K562 (cell line): ENCODE results near the gene SFXN2. TPM values are rescaled to one million over a fixed set of nuclear protein-coding genes. Genes with fewer than 3 reads are reported as not detected.

Experiments used
- ARID3B ChIP-seq: fragments of 250-450 bp; sonication (Bioruptor Pico); IDR thresholded peaks from 2 replicates; pipeline ENCODE4 v1.4.0; 2020; ENCODE audit warnings: borderline replicate concordance
- CEBPB ChIP-seq: fragments of 450-650 bp; IDR thresholded peaks from 2 replicates; pipeline ENCODE4 v1.6.1; 2016; ENCODE audit warnings: missing genetic modification characterization, missing compliant biosample characterization
- HCFC1 ChIP-seq: IDR thresholded peaks from 2 replicates; pipeline ENCODE4 v1.6.1; 2012; ENCODE audit warnings: low read depth, low read length, improper control_type of control experiment
- HSF4 ChIP-seq: fragments of 250-450 bp; sonication (Bioruptor Pico); IDR thresholded peaks from 2 replicates; pipeline ENCODE4 v2.1.2; 2022; ENCODE audit warnings: mild to moderate bottlenecking, moderate library complexity, borderline replicate concordance
- MED1 ChIP-seq: sonication (generic); formaldehyde crosslinking; IDR thresholded peaks from 2 replicates; pipeline ENCODE4 v1.8.1; 2023; ENCODE audit warnings: missing genetic modification reagents, borderline replicate concordance
- NFRKB ChIP-seq: fragments of 450-650 bp; IDR thresholded peaks from 2 replicates; pipeline ENCODE4 v1.6.1; 2016; ENCODE audit warnings: low read depth
- SNRNP70 ChIP-seq: fragments of 200-400 bp; formaldehyde crosslinking; optimal IDR thresholded peaks from 2 replicates; pipeline ENCODE3; 2017; ENCODE audit warnings: low read depth, low read length
- ZNF75A ChIP-seq: fragments of 450-650 bp; formaldehyde crosslinking; IDR thresholded peaks from 2 replicates; pipeline ENCODE4 v1.4.0; 2020; ENCODE audit warnings: mild to moderate bottlenecking
- polyA plus RNA-seq, 8 experiments: library from polyadenylated mRNA; depleted of rRNA in 4 of 8; stranded (reverse) in 5 of 8; unstranded in 3 of 8; fragments of >200 nt; fragmentation: Nextera tagmentation in 2 of 8; fragmentation: Illumina TruSeq in 1 of 8; extraction: Ambion mirVana in 2 of 8; extraction: Trizol in 1 of 8; gene quantifications; 2 replicates each; pipeline versions ENCODE4 v1.2.1 to v1.2.3, GENCODE V29; 2011 to 2014; ENCODE audit warnings: inconsistent platforms in 1 of 8, missing spikeins in 1 of 8
- total RNA-seq, 7 experiments: library from RNA; depleted of rRNA in 6 of 7; stranded (reverse); fragments of >200 nt in 6 of 7; fragmentation: Illumina TruSeq in 2 of 7; extraction: Trizol in 2 of 7; gene quantifications; 2 replicates each; pipeline versions ENCODE4 v1.2.1 to v1.2.3, GENCODE V29; 2011 to 2021; ENCODE audit warnings: low replicate concordance in 1 of 7
- TF ChIP-seq, protein P1 (sequence below): fragments of 150-350 bp; conservative IDR thresholded peaks from 2 replicates; pipeline ENCODE4 v1.6.1; 2014; ENCODE audit warnings: low read length
- TF ChIP-seq, protein P2 (sequence below): fragments of 250-450 bp; sonication (Bioruptor Pico); IDR thresholded peaks from 2 replicates; pipeline ENCODE4 v1.8.0; 2021; ENCODE audit warnings: mild to moderate bottlenecking, moderate library complexity
- TF ChIP-seq, protein P3 (sequence below): sonication (generic); formaldehyde crosslinking; IDR thresholded peaks from 2 replicates; pipeline ENCODE4 v1.8.1; 2022; ENCODE audit warnings: missing genetic modification reagents

Gene SFXN2
- total and polyA plus RNA-seq, 9 of the 15 experiments (the other 6 are each of a cell fraction or from before 2014, with no cell fraction given) = 7.3 to 23.8 (median 15.7) TPM

DNA sequence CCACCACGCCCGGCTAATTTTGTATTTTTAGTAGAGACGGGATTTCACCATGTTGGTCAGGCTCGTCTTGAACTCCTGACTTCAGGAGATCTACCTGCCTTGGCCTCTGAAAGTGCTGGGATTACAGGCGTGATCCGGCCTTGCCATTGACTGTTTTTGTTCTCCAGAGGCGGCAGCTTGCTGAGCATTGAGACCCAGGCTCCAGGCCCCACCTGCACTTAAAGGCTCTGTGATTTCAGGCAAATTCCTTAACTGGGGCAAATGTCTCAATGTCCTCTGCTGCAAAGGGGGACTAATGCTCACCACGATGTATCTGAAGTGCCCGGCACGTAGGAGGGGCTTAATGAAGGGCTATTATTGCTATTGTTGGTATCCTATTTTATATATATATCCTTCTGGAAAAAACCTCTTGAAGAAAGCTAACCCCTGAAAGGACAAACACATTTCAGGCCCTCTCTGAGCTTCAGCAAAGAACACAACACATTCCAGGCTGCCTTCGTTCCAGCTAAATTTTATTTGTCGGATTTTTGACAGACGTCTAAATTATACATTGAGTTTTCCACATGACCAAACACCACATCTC lies 41.1 kb upstream of the SFXN2 start (continued):
- TF ChIP-seq ARID3B (CRISPR knock-in tag) (no peak), HCFC1 (no peak), MED1 (CRISPR knock-in tag) (no peak), CEBPB (tag) (no peak), ZNF75A (CRISPR knock-in tag) (no peak), NFRKB (no peak), HSF4 (CRISPR knock-in tag) (no peak), SNRNP70 (no peak)
- TF ChIP-seq, protein P1, sequence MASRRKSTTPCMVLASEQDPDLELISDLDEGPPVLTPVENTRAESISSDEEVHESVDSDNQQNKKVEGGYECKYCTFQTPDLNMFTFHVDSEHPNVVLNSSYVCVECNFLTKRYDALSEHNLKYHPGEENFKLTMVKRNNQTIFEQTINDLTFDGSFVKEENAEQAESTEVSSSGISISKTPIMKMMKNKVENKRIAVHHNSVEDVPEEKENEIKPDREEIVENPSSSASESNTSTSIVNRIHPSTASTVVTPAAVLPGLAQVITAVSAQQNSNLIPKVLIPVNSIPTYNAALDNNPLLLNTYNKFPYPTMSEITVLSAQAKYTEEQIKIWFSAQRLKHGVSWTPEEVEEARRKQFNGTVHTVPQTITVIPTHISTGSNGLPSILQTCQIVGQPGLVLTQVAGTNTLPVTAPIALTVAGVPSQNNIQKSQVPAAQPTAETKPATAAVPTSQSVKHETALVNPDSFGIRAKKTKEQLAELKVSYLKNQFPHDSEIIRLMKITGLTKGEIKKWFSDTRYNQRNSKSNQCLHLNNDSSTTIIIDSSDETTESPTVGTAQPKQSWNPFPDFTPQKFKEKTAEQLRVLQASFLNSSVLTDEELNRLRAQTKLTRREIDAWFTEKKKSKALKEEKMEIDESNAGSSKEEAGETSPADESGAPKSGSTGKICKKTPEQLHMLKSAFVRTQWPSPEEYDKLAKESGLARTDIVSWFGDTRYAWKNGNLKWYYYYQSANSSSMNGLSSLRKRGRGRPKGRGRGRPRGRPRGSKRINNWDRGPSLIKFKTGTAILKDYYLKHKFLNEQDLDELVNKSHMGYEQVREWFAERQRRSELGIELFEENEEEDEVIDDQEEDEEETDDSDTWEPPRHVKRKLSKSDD = no peak
- TF ChIP-seq, protein P2, sequence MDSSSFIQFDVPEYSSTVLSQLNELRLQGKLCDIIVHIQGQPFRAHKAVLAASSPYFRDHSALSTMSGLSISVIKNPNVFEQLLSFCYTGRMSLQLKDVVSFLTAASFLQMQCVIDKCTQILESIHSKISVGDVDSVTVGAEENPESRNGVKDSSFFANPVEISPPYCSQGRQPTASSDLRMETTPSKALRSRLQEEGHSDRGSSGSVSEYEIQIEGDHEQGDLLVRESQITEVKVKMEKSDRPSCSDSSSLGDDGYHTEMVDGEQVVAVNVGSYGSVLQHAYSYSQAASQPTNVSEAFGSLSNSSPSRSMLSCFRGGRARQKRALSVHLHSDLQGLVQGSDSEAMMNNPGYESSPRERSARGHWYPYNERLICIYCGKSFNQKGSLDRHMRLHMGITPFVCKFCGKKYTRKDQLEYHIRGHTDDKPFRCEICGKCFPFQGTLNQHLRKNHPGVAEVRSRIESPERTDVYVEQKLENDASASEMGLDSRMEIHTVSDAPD (CRISPR knock-in tag) = no peak
- TF ChIP-seq, protein P3, sequence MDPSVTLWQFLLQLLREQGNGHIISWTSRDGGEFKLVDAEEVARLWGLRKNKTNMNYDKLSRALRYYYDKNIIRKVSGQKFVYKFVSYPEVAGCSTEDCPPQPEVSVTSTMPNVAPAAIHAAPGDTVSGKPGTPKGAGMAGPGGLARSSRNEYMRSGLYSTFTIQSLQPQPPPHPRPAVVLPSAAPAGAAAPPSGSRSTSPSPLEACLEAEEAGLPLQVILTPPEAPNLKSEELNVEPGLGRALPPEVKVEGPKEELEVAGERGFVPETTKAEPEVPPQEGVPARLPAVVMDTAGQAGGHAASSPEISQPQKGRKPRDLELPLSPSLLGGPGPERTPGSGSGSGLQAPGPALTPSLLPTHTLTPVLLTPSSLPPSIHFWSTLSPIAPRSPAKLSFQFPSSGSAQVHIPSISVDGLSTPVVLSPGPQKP = no peak
